SK-N-SH (cell line): ENCODE results near the gene BTG4. TPM values are rescaled to one million over a fixed set of nuclear protein-coding genes. Genes with fewer than 3 reads are reported as not detected.

Source experiments
- CTCF ChIA-PET: fragments of 300-600, 350-600 bp; formaldehyde crosslinking; extraction: SDS; loops from one replicate; lab custom pipeline; 2021; lab: Yijun Ruan, JAX
- POLR2A ChIA-PET: fragments of 350-600 bp; sonication (Branson Sonifier 250); formaldehyde crosslinking; extraction: SDS; loops from one replicate; lab custom pipeline; 2020; ENCODE audit warnings: antibody characterized with exemption, inconsistent platforms; lab: Yijun Ruan, JAX
- DNase-seq: peaks from one replicate; pipeline ENCODE4 v3.0.0; 2012
- H2AFZ ChIP-seq: fragments of 200-600 bp; sonication (generic); 2 replicates; pipeline ENCODE4 v1.8.1; 2016; ENCODE audit warnings: antibody characterized with exemption, mild to moderate bottlenecking, low read depth
- H3F3A ChIP-seq: fragments of 200-600 bp; sonication (generic); replicated peaks from 2 replicates; pipeline ENCODE3; 2016; ENCODE audit warnings: antibody characterized with exemption, mild to moderate bottlenecking; ENCODE audit not compliant: insufficient read depth
- H3K27ac ChIP-seq, 2 experiments: fragments of 200-500 bp in 1 of 2; fragments of 200-600 bp in 1 of 2; sonication (Bioruptor generic) in 1 of 2; sonication (generic), shearing (Covaris generic) in 1 of 2; 2 replicates each; pipeline versions ENCODE4 v1.5.1 to v1.6.1; 2014 to 2016; ENCODE audit warnings: low read depth in 2 of 2, inconsistent platforms in 1 of 2, low read length in 1 of 2, mild to moderate bottlenecking in 1 of 2, mixed read lengths in 1 of 2
- H3K27me3 ChIP-seq: fragments of 200-600 bp; sonication (generic), shearing (Covaris generic); 2 replicates; pipeline ENCODE4 v1.6.1; 2016; ENCODE audit warnings: mixed run types; ENCODE audit not compliant: insufficient read depth
- H3K36me3 ChIP-seq, 2 experiments: fragments of 200-500 bp in 1 of 2; fragments of 200-600 bp in 1 of 2; sonication (Bioruptor generic) in 1 of 2; sonication (generic) in 1 of 2; replicated peaks in 1 of 2; 2 replicates each; pipeline versions ENCODE3 to v1.5.1; 2014 to 2016; ENCODE audit warnings: low read length in 1 of 2, mild to moderate bottlenecking in 1 of 2; ENCODE audit not compliant: insufficient read depth in 2 of 2, control insufficient read depth in 1 of 2
- H3K4me1 ChIP-seq, 2 experiments: fragments of 200-500 bp in 1 of 2; fragments of 200-600 bp in 1 of 2; sonication (Bioruptor generic) in 1 of 2; sonication (generic), shearing (Covaris generic) in 1 of 2; 2 replicates each; pipeline versions ENCODE4 v1.5.1 to v1.6.1; 2014 to 2016; ENCODE audit warnings: low read depth in 1 of 2, low read length in 1 of 2, mixed run types in 1 of 2; ENCODE audit not compliant: insufficient read depth in 2 of 2, control insufficient read depth in 1 of 2
- H3K4me2 ChIP-seq: fragments of 200-600 bp; sonication (generic), shearing (Covaris generic); 2 replicates; pipeline ENCODE4 v1.6.1; 2017; ENCODE audit warnings: mixed run types
- H3K4me3 ChIP-seq, 2 experiments: fragments of 200-500 bp in 1 of 2; fragments of 200-600 bp in 1 of 2; sonication (Bioruptor generic) in 1 of 2; sonication (generic), shearing (Covaris generic) in 1 of 2; 2 replicates each; pipeline versions ENCODE4 v1.5.1 to v1.8.1; 2014 to 2016; ENCODE audit warnings: low read depth in 2 of 2, inconsistent platforms in 1 of 2, low read length in 1 of 2, mild to moderate bottlenecking in 1 of 2, mixed read lengths in 1 of 2, moderate library complexity in 1 of 2
- H3K79me2 ChIP-seq: fragments of 200-600 bp; sonication (generic); 2 replicates; pipeline ENCODE4 v1.8.1; 2017; ENCODE audit warnings: mild to moderate bottlenecking; ENCODE audit not compliant: insufficient read depth
- H3K9ac ChIP-seq: fragments of 200-600 bp; sonication (generic); 2 replicates; pipeline ENCODE4 v1.6.1; 2017; ENCODE audit warnings: mixed run types
- H3K9me2 ChIP-seq: fragments of 200-600 bp; sonication (generic); 2 replicates; pipeline ENCODE4 v1.6.1; 2017; ENCODE audit warnings: mixed run types
- H3K9me3 ChIP-seq: fragments of 200-600 bp; sonication (generic); 2 replicates; pipeline ENCODE4 v1.6.1; 2017; ENCODE audit warnings: mixed run types, mild to moderate bottlenecking, moderate library complexity
- H4K20me1 ChIP-seq: fragments of 200-600 bp; sonication (generic); 2 replicates; pipeline ENCODE4 v1.6.1; 2017; ENCODE audit warnings: mild to moderate bottlenecking, mixed run types; ENCODE audit not compliant: insufficient read depth
- ELF1 ChIP-seq: IDR thresholded peaks from 2 replicates; pipeline ENCODE4 v1.4.0; 2012
- EP300 ChIP-seq, 2 experiments: IDR thresholded peaks; 2 replicates each; pipeline versions ENCODE4 v1.4.0 to v1.6.1; 2012; ENCODE audit warnings: borderline replicate concordance in 1 of 2, low read depth in 1 of 2, low read length in 1 of 2
- FOSL2 ChIP-seq: IDR thresholded peaks from 2 replicates; pipeline ENCODE4 v1.4.0; 2012; ENCODE audit warnings: low read depth, mild to moderate bottlenecking, moderate library complexity, borderline replicate concordance
- FOXJ3 ChIP-seq: sonication (generic); formaldehyde crosslinking; IDR thresholded peaks from 2 replicates; pipeline ENCODE4 v1.5.1; 2020; ENCODE audit warnings: mild to moderate bottlenecking, missing genetic modification reagents
- GABPA ChIP-seq: IDR thresholded peaks from 2 replicates; pipeline ENCODE4 v1.4.0; 2012; ENCODE audit warnings: low read depth, mild to moderate bottlenecking
- JUND ChIP-seq: IDR thresholded peaks from 2 replicates; pipeline ENCODE4 v1.4.0; 2012
- MEF2A ChIP-seq: IDR thresholded peaks from 2 replicates; pipeline ENCODE4 v1.4.0; 2012; ENCODE audit warnings: low read depth, borderline replicate concordance
- NRF1 ChIP-seq: IDR thresholded peaks from 2 replicates; pipeline ENCODE4 v1.6.1; 2012; ENCODE audit warnings: low read depth, mild to moderate bottlenecking, low read length
- WGBS: methylation state at CpG from one replicate; pipeline ENCODE4 v1.1.6; 2017; ENCODE audit warnings: low lambda C conversion rate; 5-methylcytosine and 5-hydroxymethylcytosine counted together
- polyA plus RNA-seq, 3 experiments: library from polyadenylated mRNA; depleted of rRNA; stranded (reverse); fragments of >200 nt; gene quantifications; 2 replicates each; pipeline ENCODE4 v1.2.3, GENCODE V29; 2012
- TF ChIP-seq, protein P1 (sequence below): IDR thresholded peaks from 2 replicates; pipeline ENCODE4 v1.6.1; 2012; ENCODE audit warnings: mild to moderate bottlenecking, low read depth, low read length, moderate library complexity

The BTG4 gene
- polyA plus RNA-seq, 1 of the 3 experiments (the other 2 are of a cell fraction), result 0.26 TPM

DNA sequence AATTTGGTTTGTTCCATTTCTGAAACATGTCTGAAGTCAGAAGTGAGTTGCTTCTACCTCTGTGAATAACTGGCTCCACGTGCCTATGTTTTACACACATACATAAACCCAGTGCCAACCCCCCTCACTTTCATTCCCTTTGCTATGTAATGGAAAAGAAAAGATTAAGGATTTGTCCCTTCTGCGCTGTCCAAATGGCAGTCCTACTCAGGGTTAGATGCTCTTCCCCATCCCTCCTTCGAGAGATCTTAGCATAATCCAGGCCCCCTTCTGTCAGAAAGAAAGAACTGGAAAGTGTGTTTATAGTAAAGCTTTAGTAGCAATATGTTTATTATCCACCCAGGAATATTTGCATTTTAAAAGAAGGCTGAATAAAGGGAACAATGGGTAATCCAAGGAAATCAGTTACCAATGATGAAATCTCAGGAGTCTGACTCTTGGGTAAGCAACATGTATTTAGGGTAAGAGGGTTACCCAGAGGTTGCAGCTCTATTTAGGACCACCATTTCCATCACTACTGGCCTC lies 25.2 kb upstream of the BTG4 start:
- H4K20me1 ChIP-seq, result peaks cover 4% of the 10 kb centered on the region
- H3K9me2 ChIP-seq, result no peaks in the 10 kb centered on the region
- H3F3A ChIP-seq, result peaks cover 24% of the 10 kb centered on the region
- H3K27me3 ChIP-seq, result no peaks in the 10 kb centered on the region
- ChIA-PET POLR2A (interaction anchor here (0.6 kb wide), 1 partner anchor 21 kb away, joined by 3 read pairs; no protein-coding TSS in a partner anchor), CTCF (no interaction called here)
- peaks cover 2 to 9% of the 10 kb centered on the region in 2 experiments for H3K36me3 ChIP-seq
- TF ChIP-seq MEF2A (no peak), FOXJ3 (CRISPR knock-in tag) (no peak), ELF1 (no peak), GABPA (no peak), NRF1 (no peak)
- TF ChIP-seq, protein P1, sequence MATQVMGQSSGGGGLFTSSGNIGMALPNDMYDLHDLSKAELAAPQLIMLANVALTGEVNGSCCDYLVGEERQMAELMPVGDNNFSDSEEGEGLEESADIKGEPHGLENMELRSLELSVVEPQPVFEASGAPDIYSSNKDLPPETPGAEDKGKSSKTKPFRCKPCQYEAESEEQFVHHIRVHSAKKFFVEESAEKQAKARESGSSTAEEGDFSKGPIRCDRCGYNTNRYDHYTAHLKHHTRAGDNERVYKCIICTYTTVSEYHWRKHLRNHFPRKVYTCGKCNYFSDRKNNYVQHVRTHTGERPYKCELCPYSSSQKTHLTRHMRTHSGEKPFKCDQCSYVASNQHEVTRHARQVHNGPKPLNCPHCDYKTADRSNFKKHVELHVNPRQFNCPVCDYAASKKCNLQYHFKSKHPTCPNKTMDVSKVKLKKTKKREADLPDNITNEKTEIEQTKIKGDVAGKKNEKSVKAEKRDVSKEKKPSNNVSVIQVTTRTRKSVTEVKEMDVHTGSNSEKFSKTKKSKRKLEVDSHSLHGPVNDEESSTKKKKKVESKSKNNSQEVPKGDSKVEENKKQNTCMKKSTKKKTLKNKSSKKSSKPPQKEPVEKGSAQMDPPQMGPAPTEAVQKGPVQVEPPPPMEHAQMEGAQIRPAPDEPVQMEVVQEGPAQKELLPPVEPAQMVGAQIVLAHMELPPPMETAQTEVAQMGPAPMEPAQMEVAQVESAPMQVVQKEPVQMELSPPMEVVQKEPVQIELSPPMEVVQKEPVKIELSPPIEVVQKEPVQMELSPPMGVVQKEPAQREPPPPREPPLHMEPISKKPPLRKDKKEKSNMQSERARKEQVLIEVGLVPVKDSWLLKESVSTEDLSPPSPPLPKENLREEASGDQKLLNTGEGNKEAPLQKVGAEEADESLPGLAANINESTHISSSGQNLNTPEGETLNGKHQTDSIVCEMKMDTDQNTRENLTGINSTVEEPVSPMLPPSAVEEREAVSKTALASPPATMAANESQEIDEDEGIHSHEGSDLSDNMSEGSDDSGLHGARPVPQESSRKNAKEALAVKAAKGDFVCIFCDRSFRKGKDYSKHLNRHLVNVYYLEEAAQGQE, result peak; percentile 50; the same call in 1 of the 2 replicates
- H3K4me2 ChIP-seq, result no peak overlapping the region
- H3K9me3 ChIP-seq, result no peaks in the 10 kb centered on the region
- no peak for DNase-seq
- 93% methylated on average over 3 of the region's 3 CpGs for WGBS
- H2AFZ ChIP-seq, result no peak overlapping the region
- no peak overlapping the region for H3K27ac ChIP-seq
- H3K4me3 ChIP-seq, result no peak overlapping the region
- H3K9ac ChIP-seq, result no peak overlapping the region
- peaks cover 34% of the 10 kb centered on the region for H3K79me2 ChIP-seq
- peaks cover 11 to 25% of the 10 kb centered on the region in 2 experiments; a peak in 3 of 4 replicates for H3K4me1 ChIP-seq

DNA sequence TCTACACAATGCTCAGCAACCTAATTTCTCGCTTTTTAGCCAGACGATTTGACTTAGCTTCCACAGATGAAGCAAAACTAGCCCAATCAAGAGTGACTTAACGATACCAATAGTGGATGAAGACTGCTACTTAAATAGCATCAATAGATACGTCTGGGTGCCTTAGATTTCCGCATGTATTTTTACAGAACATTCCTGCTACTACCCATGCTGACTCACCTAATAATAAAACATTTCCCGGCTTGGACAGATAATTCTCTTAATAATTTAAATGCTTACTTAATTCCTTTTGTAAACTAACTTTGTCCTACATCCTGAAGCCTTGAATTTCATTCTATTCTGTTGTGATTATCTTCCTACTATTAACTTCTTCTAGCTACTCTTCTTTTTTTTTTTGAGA lies 23.1 kb upstream of the BTG4 start:
- TF ChIP-seq FOSL2 (0 out of 2 replicates have a peak, but pooled peaks have one; percentile 23), JUND (peak; percentile 20; the same call in 1 of the 2 replicates), EP300 (IDR thresholded peaks at IDR 0.05; ENCODE audit: borderline replicate concordance in 1 of 2, low read depth in 1 of 2, low read length in 1 of 2) (no peak)
- Histone ChIP-seq H4K20me1 (no peaks in the 10 kb centered on the region), H2AFZ (no peak overlapping the region), H3K79me2 (peaks cover 13% of the 10 kb centered on the region), H3K4me2 (peak overlapping the region; percentile 28), H3F3A (peaks cover 42% of the 10 kb centered on the region), H3K36me3 (peaks cover 0 to 3% of the 10 kb centered on the region in 2 experiments), H3K4me3 (no peak overlapping the region), H3K4me1 (peaks cover 8 to 18% of the 10 kb centered on the region in 2 experiments), H3K27me3 (no peaks in the 10 kb centered on the region), H3K27ac (peak overlapping the region in 1 of 2 experiments; percentile 21; a peak in 2 of 4 replicates), H3K9me2 (no peaks in the 10 kb centered on the region), H3K9me3 (no peaks in the 10 kb centered on the region), H3K9ac (no peak overlapping the region)
- CTCF ChIA-PET, result interaction anchor here (1.3 kb wide), 1 partner anchor 16 kb away, joined by 3 read pairs; no protein-coding TSS in a partner anchor
- 64% methylated on average over 6 of the region's 6 CpGs for WGBS
- DNase-seq, result no peak
- POLR2A ChIA-PET, result no interaction called here
